ENCODE measurements around the gene RASGRP3.

Gene RASGRP3

GRCh38 chr2:33485051-33485450 is 8.6 kb downstream of the RASGRP3 start:
- Histone ChIP-seq H3K79me2 (ENCODE audit: insufficient read depth, low read length) (peaks cover 16% of the 10 kb centered on the region), H3K4me1 (ENCODE audit: insufficient read depth, low read length, severe bottlenecking) (peaks cover 54% of the 10 kb centered on the region), H3K27me3 (ENCODE audit: insufficient read depth, low read length) (no peaks in the 10 kb centered on the region), H3K36me3 (ENCODE audit: insufficient read depth, low read length) (peaks cover 55% of the 10 kb centered on the region), H3K9ac (ENCODE audit: low read length) (no peak overlapping the region), H3K27ac (ENCODE audit: low read depth, low read length, poor library complexity, severe bottlenecking) (no peak overlapping the region), H4K20me1 (ENCODE audit: insufficient read depth, low read length) (no peaks in the 10 kb centered on the region), H2AFZ (ENCODE audit: low read length) (no peak overlapping the region), H3K4me2 (ENCODE audit: low read length) (no peak overlapping the region), H3K9me3 (ENCODE audit: low read length) (peaks cover 16% of the 10 kb centered on the region), H3F3A (ENCODE audit: insufficient read depth, low read length) (no peaks in the 10 kb centered on the region), H3K4me3 (ENCODE audit: low read depth, low read length, poor library complexity, severe bottlenecking) (no peak overlapping the region), H3K9me2 (ENCODE audit: low read depth, low read length) (no peaks in the 10 kb centered on the region)
- no peak for TF ChIP-seq EZH2 (IDR thresholded peaks at IDR 0.05; ENCODE audit: borderline replicate concordance, low read length)

DNA sequence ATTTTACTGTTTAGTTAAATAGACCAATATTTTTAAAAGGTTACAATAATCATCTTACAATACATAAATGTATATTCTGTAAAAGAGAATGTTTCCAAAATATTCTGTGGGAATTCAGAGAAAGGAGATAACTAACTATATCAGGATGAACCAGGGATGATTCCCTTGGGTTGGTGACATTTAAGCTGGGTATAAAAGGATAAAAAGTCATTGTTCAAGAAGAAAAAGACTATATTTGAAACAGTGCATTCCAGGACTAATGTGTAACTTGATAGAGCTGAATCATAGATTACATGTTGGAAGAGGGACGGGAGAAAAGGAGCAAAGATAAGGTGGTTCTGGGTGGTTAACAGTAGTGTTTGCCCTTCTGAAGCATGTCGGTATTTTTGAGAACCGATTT is 10.1 kb downstream of the RASGRP3 start:
- Histone ChIP-seq H3K36me3 (ENCODE audit: insufficient read depth, low read length) (peaks cover 46% of the 10 kb centered on the region), H3K4me1 (ENCODE audit: insufficient read depth, low read length, severe bottlenecking) (peaks cover 54% of the 10 kb centered on the region), H3K4me2 (ENCODE audit: low read length) (no peak overlapping the region), H3K27ac (ENCODE audit: low read depth, low read length, poor library complexity, severe bottlenecking) (no peak overlapping the region), H3K9ac (ENCODE audit: low read length) (no peak overlapping the region), H3K79me2 (ENCODE audit: insufficient read depth, low read length) (peaks cover 9% of the 10 kb centered on the region; the same call in 1 of the 2 replicates), H3F3A (ENCODE audit: insufficient read depth, low read length) (no peaks in the 10 kb centered on the region), H3K9me3 (ENCODE audit: low read length) (peaks cover 16% of the 10 kb centered on the region), H2AFZ (ENCODE audit: low read length) (no peak overlapping the region), H4K20me1 (ENCODE audit: insufficient read depth, low read length) (no peaks in the 10 kb centered on the region), H3K9me2 (ENCODE audit: low read depth, low read length) (no peaks in the 10 kb centered on the region), H3K27me3 (ENCODE audit: insufficient read depth, low read length) (no peaks in the 10 kb centered on the region), H3K4me3 (ENCODE audit: low read depth, low read length, poor library complexity, severe bottlenecking) (no peak overlapping the region)
- TF ChIP-seq EZH2 (IDR thresholded peaks at IDR 0.05; ENCODE audit: borderline replicate concordance, low read length) = no peak
- TF ChIP-seq, protein P1, sequence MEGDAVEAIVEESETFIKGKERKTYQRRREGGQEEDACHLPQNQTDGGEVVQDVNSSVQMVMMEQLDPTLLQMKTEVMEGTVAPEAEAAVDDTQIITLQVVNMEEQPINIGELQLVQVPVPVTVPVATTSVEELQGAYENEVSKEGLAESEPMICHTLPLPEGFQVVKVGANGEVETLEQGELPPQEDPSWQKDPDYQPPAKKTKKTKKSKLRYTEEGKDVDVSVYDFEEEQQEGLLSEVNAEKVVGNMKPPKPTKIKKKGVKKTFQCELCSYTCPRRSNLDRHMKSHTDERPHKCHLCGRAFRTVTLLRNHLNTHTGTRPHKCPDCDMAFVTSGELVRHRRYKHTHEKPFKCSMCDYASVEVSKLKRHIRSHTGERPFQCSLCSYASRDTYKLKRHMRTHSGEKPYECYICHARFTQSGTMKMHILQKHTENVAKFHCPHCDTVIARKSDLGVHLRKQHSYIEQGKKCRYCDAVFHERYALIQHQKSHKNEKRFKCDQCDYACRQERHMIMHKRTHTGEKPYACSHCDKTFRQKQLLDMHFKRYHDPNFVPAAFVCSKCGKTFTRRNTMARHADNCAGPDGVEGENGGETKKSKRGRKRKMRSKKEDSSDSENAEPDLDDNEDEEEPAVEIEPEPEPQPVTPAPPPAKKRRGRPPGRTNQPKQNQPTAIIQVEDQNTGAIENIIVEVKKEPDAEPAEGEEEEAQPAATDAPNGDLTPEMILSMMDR (IDR thresholded peaks at IDR 0.05; ENCODE audit: low read length) = no peak

DNA sequence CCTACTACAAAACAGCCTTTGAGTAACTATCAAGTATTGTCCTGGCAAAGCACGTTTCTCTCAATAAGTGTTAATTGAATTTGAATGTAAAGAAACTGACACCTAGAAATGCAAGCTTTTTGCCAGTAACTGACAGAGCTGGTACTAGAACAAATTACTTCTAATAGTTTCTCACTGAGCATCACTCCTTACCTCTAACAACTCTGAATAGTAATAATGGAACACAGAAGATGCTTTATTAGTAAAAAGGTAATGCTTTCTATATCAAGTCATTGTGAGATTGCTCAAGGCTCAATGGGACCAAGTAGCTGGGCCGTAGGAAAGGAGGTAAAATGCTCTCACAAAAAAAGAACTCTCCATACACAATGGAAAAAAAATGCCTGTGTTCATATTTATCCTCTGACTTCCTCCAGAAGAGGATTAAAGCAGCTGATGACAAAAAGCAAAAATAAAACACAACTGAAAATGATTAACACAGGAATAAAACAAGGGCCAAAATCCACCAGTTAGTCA is 11.8 kb downstream of the RASGRP3 start:
- Histone ChIP-seq H4K20me1 (ENCODE audit: insufficient read depth, low read length) (no peaks in the 10 kb centered on the region), H3K4me3 (ENCODE audit: low read depth, low read length, poor library complexity, severe bottlenecking) (no peak overlapping the region), H3K79me2 (ENCODE audit: insufficient read depth, low read length) (peaks cover 6% of the 10 kb centered on the region; the same call in 1 of the 2 replicates), H3K4me1 (ENCODE audit: insufficient read depth, low read length, severe bottlenecking) (peaks cover 58% of the 10 kb centered on the region), H3K9ac (ENCODE audit: low read length) (no peak overlapping the region), H3K4me2 (ENCODE audit: low read length) (no peak overlapping the region), H3K9me3 (ENCODE audit: low read length) (peaks cover 16% of the 10 kb centered on the region), H3F3A (ENCODE audit: insufficient read depth, low read length) (no peaks in the 10 kb centered on the region), H3K36me3 (ENCODE audit: insufficient read depth, low read length) (peaks cover 40% of the 10 kb centered on the region), H3K27ac (ENCODE audit: low read depth, low read length, poor library complexity, severe bottlenecking) (no peak overlapping the region), H3K9me2 (ENCODE audit: low read depth, low read length) (no peaks in the 10 kb centered on the region), H2AFZ (ENCODE audit: low read length) (no peak overlapping the region), H3K27me3 (ENCODE audit: insufficient read depth, low read length) (no peaks in the 10 kb centered on the region)
- no peak for TF ChIP-seq EZH2 (IDR thresholded peaks at IDR 0.05; ENCODE audit: borderline replicate concordance, low read length)
- TF ChIP-seq, protein P1 (IDR thresholded peaks at IDR 0.05; ENCODE audit: low read length) = no peak
